HUES64 (cell line): ENCODE results near the gene CDC14A.
A peak's percentile ranks its signal among the peaks of the same experiment; 100 is the strongest.

Source experiments
- H3K27ac ChIP-seq: 2 replicates; pipeline ENCODE4 v1.7.0; 2013; ENCODE audit warnings: low read depth, low read length, inconsistent platforms
- H3K27me3 ChIP-seq: 2 replicates; pipeline ENCODE4 v1.6.1; 2013; ENCODE audit warnings: mild to moderate bottlenecking, low read length; ENCODE audit not compliant: insufficient read depth
- H3K36me3 ChIP-seq: 2 replicates; pipeline ENCODE4 v1.6.1; 2013; ENCODE audit warnings: mild to moderate bottlenecking, low read length; ENCODE audit not compliant: insufficient read depth
- H3K4me1 ChIP-seq: 2 replicates; pipeline ENCODE4 v1.6.1; 2013; ENCODE audit warnings: mild to moderate bottlenecking, low read length, moderate library complexity; ENCODE audit not compliant: insufficient read depth
- H3K4me3 ChIP-seq: 2 replicates; pipeline ENCODE4 v1.5.1; 2013; ENCODE audit warnings: mild to moderate bottlenecking, low read length, moderate library complexity
- H3K9ac ChIP-seq: 2 replicates; pipeline ENCODE4 v1.6.1; 2013; ENCODE audit warnings: mild to moderate bottlenecking, low read depth, low read length
- H3K9me3 ChIP-seq: 2 replicates; pipeline ENCODE4 v1.6.1; 2013; ENCODE audit warnings: low read depth, low read length; ENCODE audit not compliant: insufficient read depth
- WGBS: fragments of 150-250, 120-280 bp; methylation state at CpG from one replicate; pipeline ENCODE4 v1.1.7; 2013; ENCODE audit warnings: missing lambda C conversion rate; 5-methylcytosine and 5-hydroxymethylcytosine counted together

Gene CDC14A

DNA sequence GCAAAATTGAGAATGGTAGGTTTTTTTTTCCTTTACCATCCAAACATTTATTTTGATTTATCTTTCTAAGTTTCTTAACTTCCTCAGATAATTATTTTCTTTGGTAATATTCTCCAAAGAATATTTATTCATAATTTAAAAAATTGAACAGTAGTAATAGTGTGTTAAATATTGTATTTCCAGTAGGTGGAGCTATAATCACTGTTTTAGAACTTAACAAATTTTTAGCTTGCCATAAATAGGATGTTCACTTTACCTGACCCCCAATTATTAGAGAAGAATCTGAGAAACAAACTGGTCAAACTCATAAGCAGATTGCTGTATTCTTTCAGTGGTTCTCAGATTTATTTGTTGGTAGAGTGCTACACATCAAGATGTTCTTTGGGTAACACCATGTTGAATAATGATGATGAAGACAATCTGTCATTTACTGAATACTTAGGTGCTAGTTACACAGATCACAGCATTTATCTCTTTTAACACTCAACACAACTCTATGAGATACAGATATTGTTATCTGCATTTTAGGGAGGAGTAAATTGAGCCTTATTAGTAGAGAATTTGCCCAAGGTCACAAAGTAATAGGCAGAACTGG lies 103.3 kb downstream of the CDC14A start:
- no peak overlapping the region for H3K4me3 ChIP-seq
- no peak overlapping the region for H3K9ac ChIP-seq
- H3K36me3 ChIP-seq: 0 out of 2 replicates have a peak, but pooled peaks cover 3% of the 10 kb centered on the region
- no peaks in the 10 kb centered on the region for H3K9me3 ChIP-seq
- H3K27ac ChIP-seq: no peak overlapping the region
- no peaks in the 10 kb centered on the region for H3K27me3 ChIP-seq
- H3K4me1 ChIP-seq: peaks cover 8% of the 10 kb centered on the region; the same call in 1 of the 2 replicates

DNA sequence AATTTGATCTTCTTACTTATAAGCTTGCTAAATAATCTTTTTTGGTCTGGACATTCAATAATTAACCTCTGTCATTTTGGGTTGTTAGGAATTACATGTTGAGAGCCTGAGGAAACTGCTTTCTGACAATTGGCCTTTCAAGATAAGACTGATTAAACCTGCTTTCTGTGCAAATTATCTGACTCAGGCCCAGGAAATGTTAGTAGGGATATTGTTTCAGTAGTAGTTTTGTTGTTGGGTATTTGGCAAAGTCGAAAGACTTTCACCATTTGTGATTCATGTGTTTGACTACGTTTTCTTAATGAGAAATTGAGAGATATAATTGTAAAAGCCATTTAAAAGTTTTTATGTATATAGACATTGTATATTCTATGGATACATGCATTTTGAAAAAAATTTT lies 104.6 kb downstream of the CDC14A start:
- no peak overlapping the region for H3K27ac ChIP-seq
- no peak overlapping the region for H3K9ac ChIP-seq
- WGBS: 90% methylated on average over 2 of the region's 2 CpGs
- H3K4me1 ChIP-seq: peaks cover 18% of the 10 kb centered on the region
- H3K9me3 ChIP-seq: no peaks in the 10 kb centered on the region
- no peaks in the 10 kb centered on the region for H3K36me3 ChIP-seq
- no peaks in the 10 kb centered on the region for H3K27me3 ChIP-seq
- no peak overlapping the region for H3K4me3 ChIP-seq

DNA sequence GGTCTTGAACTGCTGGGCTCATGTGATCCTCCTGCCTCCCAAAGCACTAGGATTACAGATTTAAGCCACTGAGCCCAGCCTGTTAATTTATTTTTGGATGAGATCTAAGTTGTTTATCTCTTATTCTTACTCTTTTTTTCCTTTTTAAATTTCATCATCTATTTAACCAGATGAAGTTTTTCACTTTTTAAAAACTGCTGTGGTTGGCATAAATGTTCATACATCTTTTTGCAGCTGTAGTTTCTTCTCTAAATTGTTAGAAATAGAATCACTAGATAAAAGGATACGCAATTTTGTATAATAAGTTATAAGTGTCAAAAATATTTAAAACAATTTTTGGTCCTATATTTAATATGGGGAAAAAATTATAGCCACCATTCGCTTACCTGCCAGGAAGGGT lies 105.4 kb downstream of the CDC14A start:
- peaks cover 26% of the 10 kb centered on the region for H3K4me1 ChIP-seq
- no peak overlapping the region for H3K9ac ChIP-seq
- no CpG with 5 or more reads among the region's 2 CpGs for WGBS

DNA sequence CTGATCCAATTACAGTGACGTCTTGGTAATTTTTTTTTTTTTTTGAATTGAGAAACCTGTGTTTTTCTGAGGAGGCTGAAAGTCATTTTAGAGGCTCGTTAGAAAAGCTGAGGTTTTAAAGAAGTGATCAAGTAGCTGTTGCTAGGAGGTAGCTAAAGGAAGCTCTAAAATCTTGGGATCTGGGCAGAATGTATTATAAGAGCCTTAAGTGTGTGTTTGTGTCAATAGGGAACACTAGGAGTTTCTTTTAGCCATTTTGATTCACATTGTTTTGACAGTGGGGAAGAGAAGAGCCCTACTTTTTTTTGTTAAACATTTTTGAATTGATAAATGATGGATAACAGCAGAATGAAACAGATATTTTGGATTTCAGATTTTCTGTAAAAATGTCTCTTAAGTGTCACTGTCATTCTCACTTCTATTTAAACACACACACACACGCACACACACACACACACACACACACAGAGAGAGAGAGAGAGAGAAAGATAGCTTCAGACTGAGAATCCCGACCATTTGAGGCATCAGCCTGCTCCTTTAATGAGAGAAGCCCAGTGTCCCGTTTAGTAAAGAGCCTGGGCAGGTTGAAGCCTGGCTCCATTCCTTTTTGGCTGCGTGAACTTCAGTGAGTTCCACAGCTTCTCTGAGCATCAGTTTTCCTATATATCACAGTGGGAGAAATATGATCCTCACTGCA lies 106.5 kb downstream of the CDC14A start:
- no peaks in the 10 kb centered on the region for H3K27me3 ChIP-seq
- no peak overlapping the region for H3K4me3 ChIP-seq
- no peak overlapping the region; the same call in 1 of the 2 replicates for H3K27ac ChIP-seq
- H3K9ac ChIP-seq: no peak overlapping the region
- H3K9me3 ChIP-seq: no peaks in the 10 kb centered on the region
- H3K4me1 ChIP-seq: peaks cover 36% of the 10 kb centered on the region
- WGBS: 57% methylated on average over 5 of the region's 6 CpGs
- H3K36me3 ChIP-seq: no peaks in the 10 kb centered on the region

More for the DNA sequence above, 105.4 kb downstream of the CDC14A start:
- Histone ChIP-seq H3K27ac (no peak overlapping the region), H3K27me3 (no peaks in the 10 kb centered on the region), H3K4me3 (no peak overlapping the region), H3K36me3 (no peaks in the 10 kb centered on the region), H3K9me3 (no peaks in the 10 kb centered on the region)

DNA sequence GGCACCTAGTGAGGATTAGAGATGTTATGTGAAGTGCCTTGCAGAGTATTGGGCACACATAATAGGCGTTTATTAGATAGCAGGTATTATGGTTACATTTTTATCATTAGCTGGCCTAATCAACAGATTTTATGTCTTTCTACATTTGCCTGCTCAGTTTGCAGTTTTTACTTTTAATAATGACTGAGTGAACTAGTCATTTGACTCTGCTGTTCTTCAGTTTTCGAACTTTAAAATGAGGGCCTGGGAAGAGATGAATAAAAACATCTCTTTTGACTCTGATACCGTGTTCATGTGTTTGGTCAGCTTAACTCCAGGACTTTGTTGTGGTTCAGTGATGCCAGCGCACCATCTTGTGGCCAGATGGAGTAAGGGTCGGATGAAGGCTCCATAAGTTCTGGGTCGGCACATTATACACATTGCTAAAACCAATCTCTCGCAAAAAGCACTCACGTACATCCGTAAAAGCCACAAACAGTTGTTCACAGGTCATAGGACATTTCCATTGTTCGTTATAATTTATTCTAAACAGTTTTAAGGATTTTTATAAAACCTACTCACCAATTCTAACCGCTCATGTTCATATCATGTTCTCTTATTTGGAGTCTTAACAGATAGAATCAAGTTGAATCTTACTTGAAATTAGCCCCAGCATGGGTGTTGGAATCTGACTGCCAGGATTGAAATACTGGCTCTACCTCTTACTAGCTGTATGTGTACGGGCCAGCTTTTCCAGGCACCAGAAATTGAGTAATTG lies 107.2 kb downstream of the CDC14A start:
- WGBS: 37% methylated on average over 12 of the region's 12 CpGs
- Histone ChIP-seq H3K27me3 (no peaks in the 10 kb centered on the region), H3K9me3 (no peaks in the 10 kb centered on the region), H3K4me1 (peaks cover 38% of the 10 kb centered on the region), H3K36me3 (no peaks in the 10 kb centered on the region), H3K9ac (no peak overlapping the region), H3K27ac (no peak overlapping the region; the same call in 1 of the 2 replicates), H3K4me3 (no peak overlapping the region)

DNA sequence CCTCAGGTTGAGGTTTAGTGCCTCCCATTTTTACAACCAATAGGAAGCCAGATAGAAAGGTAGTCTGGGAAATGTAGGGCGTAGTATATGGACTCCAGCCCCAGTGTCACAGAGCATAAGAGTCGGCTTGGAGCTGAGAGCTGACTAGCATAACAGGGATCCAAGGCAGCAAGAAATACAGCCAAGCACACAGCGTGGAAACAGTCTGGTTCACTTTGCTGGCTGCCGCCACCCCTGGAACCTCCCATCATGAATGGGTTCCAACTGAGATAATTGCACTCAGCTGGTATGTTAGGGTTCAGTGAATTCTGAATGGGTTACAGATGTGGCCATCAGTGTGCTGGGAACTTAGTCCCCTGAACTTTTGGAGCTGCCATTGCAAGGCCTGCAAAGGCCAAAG lies 108.9 kb downstream of the CDC14A start:
- no peaks in the 10 kb centered on the region for H3K9me3 ChIP-seq
- H3K4me1 ChIP-seq: peaks cover 38% of the 10 kb centered on the region
- no peaks in the 10 kb centered on the region for H3K27me3 ChIP-seq
- H3K27ac ChIP-seq: peak overlapping the region; percentile 27; the same call in 1 of the 2 replicates
- 83% methylated on average over 4 of the region's 4 CpGs for WGBS
- no peak overlapping the region for H3K9ac ChIP-seq
- no peak overlapping the region for H3K4me3 ChIP-seq
- peaks cover 4% of the 10 kb centered on the region; the same call in 1 of the 2 replicates for H3K36me3 ChIP-seq

DNA sequence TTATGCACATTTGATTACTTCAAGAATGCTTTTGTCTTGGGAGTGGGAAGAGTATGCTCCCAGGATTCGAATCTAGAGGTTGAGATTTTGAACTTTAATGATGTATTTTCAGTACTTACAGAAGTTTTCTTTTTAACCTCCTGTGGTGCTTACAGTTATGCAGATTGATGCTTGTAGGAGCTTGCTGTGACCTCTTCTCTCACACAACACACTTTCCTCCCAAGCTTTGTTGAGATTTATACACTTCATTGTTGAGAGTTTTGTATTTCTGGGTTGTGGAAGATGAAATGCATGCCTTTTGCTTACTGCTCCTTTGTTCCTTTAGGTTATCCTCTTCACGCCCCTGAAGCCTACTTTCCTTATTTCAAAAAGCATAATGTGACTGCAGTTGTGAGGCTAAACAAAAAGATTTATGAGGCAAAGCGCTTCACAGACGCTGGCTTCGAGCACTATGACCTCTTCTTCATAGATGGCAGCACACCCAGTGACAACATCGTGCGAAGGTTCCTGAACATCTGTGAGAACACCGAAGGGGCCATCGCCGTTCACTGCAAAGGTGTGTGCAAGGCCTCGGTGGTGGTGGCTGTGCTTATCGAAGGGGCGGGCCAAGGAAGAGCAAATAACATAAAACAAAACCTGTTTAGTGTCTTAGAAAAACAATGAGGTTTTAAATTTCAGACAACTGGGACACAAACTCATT lies 110.2 kb downstream of the CDC14A start:
- 31% methylated on average over 13 of the region's 13 CpGs for WGBS
- H3K4me1 ChIP-seq: peaks cover 38% of the 10 kb centered on the region
- no peaks in the 10 kb centered on the region for H3K27me3 ChIP-seq
- 0 out of 2 replicates have a peak overlapping the region, but pooled peaks have one; percentile 7 for H3K9ac ChIP-seq
- peak overlapping the region; percentile 94; the same call in 1 of the 2 replicates for H3K27ac ChIP-seq
- H3K4me3 ChIP-seq: no peak overlapping the region
- peaks cover 4% of the 10 kb centered on the region; the same call in 1 of the 2 replicates for H3K36me3 ChIP-seq
- no peaks in the 10 kb centered on the region for H3K9me3 ChIP-seq

DNA sequence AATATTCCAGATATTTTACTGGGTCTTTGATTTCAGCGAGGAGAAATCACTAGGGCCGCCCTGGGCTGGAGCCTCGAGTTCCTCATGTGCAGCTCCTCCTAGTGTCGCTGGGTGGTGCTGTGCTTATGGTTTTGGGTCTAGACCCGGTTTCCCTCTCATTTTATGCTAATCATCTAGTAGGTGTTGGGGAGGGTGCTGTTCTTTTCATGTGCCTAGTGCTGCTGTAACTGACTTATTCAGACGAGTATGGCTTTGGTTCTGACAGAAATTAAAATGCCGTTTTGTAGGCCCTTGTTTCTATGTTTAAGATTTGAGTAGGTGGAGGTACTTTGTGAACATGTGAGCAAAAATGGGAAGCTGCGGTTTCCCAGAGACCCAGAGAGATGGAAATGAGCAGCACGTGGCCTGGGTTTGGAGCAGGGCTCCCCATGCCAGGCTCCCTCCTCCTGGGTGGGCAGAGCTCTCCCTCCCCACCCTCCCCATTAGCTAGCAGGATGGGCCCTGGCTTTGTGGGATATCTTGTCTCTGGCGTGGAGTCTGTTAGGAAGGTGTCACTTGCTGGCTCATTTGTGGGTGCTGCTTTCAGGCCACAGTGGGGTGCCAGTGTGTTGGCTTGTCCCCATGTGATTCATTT lies 111.6 kb downstream of the CDC14A start:
- 41% methylated on average over 9 of the region's 10 CpGs for WGBS
- Histone ChIP-seq H3K9me3 (no peaks in the 10 kb centered on the region), H3K27me3 (no peaks in the 10 kb centered on the region), H3K27ac (no peak overlapping the region), H3K9ac (no peak overlapping the region), H3K4me1 (peaks cover 35% of the 10 kb centered on the region), H3K4me3 (no peak overlapping the region), H3K36me3 (peaks cover 12% of the 10 kb centered on the region)

DNA sequence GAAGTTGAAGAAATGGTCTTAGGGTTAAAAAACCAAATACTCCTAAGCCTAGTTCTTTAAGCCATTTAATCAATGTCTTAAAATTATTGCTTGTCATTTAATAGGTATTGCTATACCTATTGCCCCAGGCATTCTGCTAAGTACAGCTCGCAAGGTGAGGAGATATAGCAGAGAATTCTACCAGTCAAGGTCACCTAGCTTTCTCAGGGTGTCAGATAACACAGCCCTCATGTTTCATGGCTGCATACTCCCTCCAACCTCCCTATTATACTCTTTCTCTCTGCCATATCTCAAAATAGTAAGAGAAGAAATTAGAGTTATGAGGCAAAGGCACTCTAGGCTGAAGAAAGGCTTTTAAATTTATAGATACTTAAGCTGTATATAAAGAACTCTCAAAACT lies 117.3 kb downstream of the CDC14A start:
- Histone ChIP-seq H3K4me3 (no peak overlapping the region), H3K27me3 (no peaks in the 10 kb centered on the region), H3K4me1 (no peaks in the 10 kb centered on the region), H3K9ac (no peak overlapping the region), H3K36me3 (peaks cover 21% of the 10 kb centered on the region), H3K9me3 (no peaks in the 10 kb centered on the region), H3K27ac (no peak overlapping the region)
- 83% methylated on average over 1 of the region's 1 CpG for WGBS

DNA sequence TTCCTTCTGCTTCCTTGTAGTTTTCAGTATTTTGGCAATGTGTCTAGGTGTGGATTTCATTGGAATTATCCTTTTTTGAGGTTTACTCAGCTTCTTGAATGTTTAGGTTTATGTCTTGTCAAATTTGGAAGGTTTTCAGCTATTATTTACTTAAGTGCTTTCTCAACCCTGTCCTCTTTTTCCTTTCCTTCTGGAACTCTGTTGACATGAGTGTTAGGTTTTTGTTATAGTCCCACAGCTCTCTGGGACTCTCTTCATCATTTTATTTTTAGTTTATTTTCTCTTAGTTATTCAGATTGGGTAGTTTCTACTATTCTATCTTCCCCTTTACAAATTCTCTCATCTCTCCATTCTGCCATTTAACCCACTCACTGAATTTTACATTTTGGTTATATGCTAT lies 122.5 kb downstream of the CDC14A start:
- Histone ChIP-seq H3K4me1 (no peaks in the 10 kb centered on the region), H3K4me3 (no peak overlapping the region), H3K27me3 (no peaks in the 10 kb centered on the region), H3K9me3 (no peaks in the 10 kb centered on the region), H3K9ac (no peak overlapping the region), H3K27ac (no peak overlapping the region), H3K36me3 (peaks cover 5% of the 10 kb centered on the region; the same call in 1 of the 2 replicates)
